H1 (cell line): ENCODE results near the gene P3H2. TPM values are rescaled to one million over a fixed set of nuclear protein-coding genes. Genes with fewer than 3 reads are reported as not detected.

Experiments used
- CTCF ChIA-PET: fragments of 300-600 bp; sonication (Branson Sonifier 250); formaldehyde crosslinking; loops from one replicate; lab custom pipeline; 2021; ENCODE audit not compliant: partially characterized antibody; lab: Charles Lee
- POLR2A ChIA-PET: fragments of 300-600 bp; sonication (Branson Sonifier 250); formaldehyde crosslinking; loops from one replicate; lab custom pipeline; 2021; ENCODE audit warnings: inconsistent platforms; ENCODE audit not compliant: partially characterized antibody; lab: Charles Lee
- DNase-seq, 2 experiments: peaks; one replicate each; pipeline versions ENCODE4 v3.0.0 to v3.0.0-alpha.2; 2010 to 2022; ENCODE audit warnings: low spot score in 2 of 2, low read depth in 1 of 2, mixed read lengths in 1 of 2
- FAIRE-seq: peaks from 2 replicates; lab custom pipeline; 2011; peaks lifted over from hg19 to GRCh38; lab: Jason Lieb, UNC
- H2AFZ ChIP-seq: 2 replicates; pipeline ENCODE4 v1.8.1; 2012; ENCODE audit warnings: low read length, inconsistent platforms
- H2AK5ac ChIP-seq: 2 replicates; pipeline ENCODE4 v1.6.1; 2013; ENCODE audit warnings: low read depth, low read length
- H2BK120ac ChIP-seq: replicated peaks from 2 replicates; pipeline ENCODE3; 2013; ENCODE audit warnings: low read depth, low read length, inconsistent platforms
- H2BK12ac ChIP-seq: 2 replicates; pipeline ENCODE4 v1.6.1; 2013; ENCODE audit warnings: low read depth, low read length
- H2BK15ac ChIP-seq: 2 replicates; pipeline ENCODE4 v1.6.1; 2013; ENCODE audit warnings: low read length
- H2BK20ac ChIP-seq: 2 replicates; pipeline ENCODE4 v1.6.1; 2013; ENCODE audit warnings: low read length
- H2BK5ac ChIP-seq: 2 replicates; pipeline ENCODE4 v1.6.1; 2013; ENCODE audit warnings: low read depth, low read length
- H3K14ac ChIP-seq: 2 replicates; pipeline ENCODE4 v1.6.1; 2013; ENCODE audit warnings: inconsistent platforms; ENCODE audit not compliant: insufficient read length
- H3K18ac ChIP-seq: 2 replicates; pipeline ENCODE4 v1.6.1; 2013; ENCODE audit warnings: low read length; ENCODE audit errors: extremely low read depth
- H3K23ac ChIP-seq: 2 replicates; pipeline ENCODE4 v1.6.1; 2013; ENCODE audit warnings: inconsistent platforms; ENCODE audit not compliant: insufficient read length
- H3K23me2 ChIP-seq: 2 replicates; pipeline ENCODE4 v1.6.1; 2013; ENCODE audit warnings: low read depth, low read length
- H3K27ac ChIP-seq: 2 replicates; pipeline ENCODE4 v1.6.1; 2011; ENCODE audit warnings: low read depth, low read length, inconsistent platforms
- H3K27me3 ChIP-seq, 4 experiments: replicated peaks in 1 of 4; 1 replicate in 1 of 4; 2 replicates in 3 of 4; pipeline versions ENCODE4 v1.6.1 to v1.8.1; 2011 to 2013; ENCODE audit warnings: low read length in 3 of 4, mild to moderate bottlenecking in 3 of 4, inconsistent platforms in 2 of 4, mixed read lengths in 2 of 4, moderate library complexity in 1 of 4; ENCODE audit not compliant: control insufficient read depth in 3 of 4, insufficient read depth in 3 of 4; ENCODE audit errors: extremely low read depth in 1 of 4
- H3K36me3 ChIP-seq, 4 experiments: 2 replicates each; pipeline versions ENCODE4 v1.6.1 to v1.8.1; 2011 to 2013; ENCODE audit warnings: mild to moderate bottlenecking in 4 of 4, low read length in 3 of 4, moderate library complexity in 2 of 4, control low read depth in 1 of 4, inconsistent platforms in 1 of 4; ENCODE audit not compliant: insufficient read depth in 4 of 4, control insufficient read depth in 2 of 4
- H3K4ac ChIP-seq: replicated peaks from 2 replicates; pipeline ENCODE3; 2013; ENCODE audit warnings: low read length, low read depth, mixed read lengths, inconsistent platforms; ENCODE audit not compliant: insufficient read length
- H3K4me1 ChIP-seq, 4 experiments: replicated peaks in 1 of 4; 1 replicate in 1 of 4; 2 replicates in 3 of 4; pipeline versions ENCODE4 v1.6.1 to v1.8.1; 2011 to 2013; ENCODE audit warnings: low read length in 3 of 4, inconsistent platforms in 2 of 4, mixed read lengths in 1 of 4; ENCODE audit not compliant: insufficient read depth in 4 of 4, control insufficient read depth in 3 of 4
- H3K4me2 ChIP-seq, 2 experiments: 2 replicates each; pipeline versions ENCODE4 v1.6.1 to v1.8.1; 2011 to 2013; ENCODE audit warnings: low read depth in 2 of 2, low read length in 2 of 2, control low read depth in 1 of 2, inconsistent platforms in 1 of 2, mild to moderate bottlenecking in 1 of 2; ENCODE audit not compliant: insufficient read depth in 1 of 2
- H3K4me3 ChIP-seq, 4 experiments: fragments of 200-600, 300-600 bp in 1 of 4; sonication (generic), shearing (Covaris generic), sonication (Bioruptor Twin) in 1 of 4; 2 replicates each; pipeline versions ENCODE4 v1.5.1 to v1.8.1; 2011 to 2016; ENCODE audit warnings: low read length in 4 of 4, low read depth in 3 of 4, control low read depth in 2 of 4, inconsistent platforms in 2 of 4, mild to moderate bottlenecking in 2 of 4, mixed read lengths in 1 of 4, moderate library complexity in 1 of 4; ENCODE audit not compliant: insufficient read depth in 2 of 4; ENCODE audit errors: extremely low read depth in 1 of 4
- H3K56ac ChIP-seq: replicated peaks from 2 replicates; pipeline ENCODE3; 2013; ENCODE audit warnings: low read depth, mild to moderate bottlenecking, mixed read lengths, low read length, inconsistent platforms; ENCODE audit not compliant: insufficient read length
- H3K79me1 ChIP-seq: 2 replicates; pipeline ENCODE4 v1.6.1; 2013; ENCODE audit warnings: low read depth, low read length, control low read depth
- H3K79me2 ChIP-seq, 2 experiments: 2 replicates each; pipeline versions ENCODE4 v1.6.1 to v1.8.1; 2012 to 2013; ENCODE audit warnings: low read length in 2 of 2, mild to moderate bottlenecking in 2 of 2, inconsistent platforms in 1 of 2; ENCODE audit not compliant: insufficient read depth in 2 of 2, control insufficient read depth in 1 of 2
- H3K9ac ChIP-seq, 4 experiments: replicated peaks in 1 of 4; 1 replicate in 1 of 4; 2 replicates in 3 of 4; pipeline versions ENCODE4 v1.6.1 to v1.8.1; 2011 to 2013; ENCODE audit warnings: low read depth in 3 of 4, low read length in 3 of 4, control low read depth in 2 of 4, mild to moderate bottlenecking in 2 of 4, moderate library complexity in 2 of 4, inconsistent platforms in 1 of 4; ENCODE audit errors: extremely low read depth in 1 of 4
- H3K9me3 ChIP-seq, 2 experiments: 2 replicates each; pipeline versions ENCODE4 v1.6.1 to v1.8.1; 2012 to 2013; ENCODE audit warnings: mild to moderate bottlenecking in 2 of 2, moderate library complexity in 2 of 2, control low read depth in 1 of 2, inconsistent platforms in 1 of 2, low read depth in 1 of 2, low read length in 1 of 2, mixed read lengths in 1 of 2; ENCODE audit not compliant: insufficient read depth in 2 of 2
- H4K20me1 ChIP-seq, 2 experiments: replicated peaks in 1 of 2; 2 replicates each; pipeline versions ENCODE3 to v1.8.1; 2011 to 2013; ENCODE audit warnings: inconsistent platforms in 2 of 2, low read length in 2 of 2, mild to moderate bottlenecking in 1 of 2; ENCODE audit not compliant: insufficient read depth in 2 of 2, control insufficient read depth in 1 of 2
- H4K5ac ChIP-seq: 2 replicates; pipeline ENCODE4 v1.6.1; 2013; ENCODE audit warnings: low read length, low read depth, mixed read lengths, inconsistent platforms; ENCODE audit not compliant: insufficient read length
- H4K8ac ChIP-seq: 2 replicates; pipeline ENCODE4 v1.8.0; 2013; ENCODE audit warnings: mild to moderate bottlenecking, moderate library complexity, low read length, inconsistent platforms; ENCODE audit not compliant: insufficient read depth; ENCODE audit errors: extremely low read depth
- H4K91ac ChIP-seq: replicated peaks from 2 replicates; pipeline ENCODE3; 2013; ENCODE audit warnings: low read length, mixed read lengths, inconsistent platforms; ENCODE audit not compliant: insufficient read length
- SIRT6 ChIP-seq: IDR thresholded peaks from one replicate; pipeline ENCODE4 v1.7.1; 2012; ENCODE audit warnings: low read length, inconsistent platforms
- SP2 ChIP-seq: IDR thresholded peaks from 2 replicates; pipeline ENCODE4 v1.6.1; 2012; ENCODE audit warnings: mild to moderate bottlenecking, low read length, inconsistent platforms
- TBP ChIP-seq: IDR thresholded peaks from 2 replicates; pipeline ENCODE4 v1.6.1; 2011; ENCODE audit warnings: low read depth, low read length, improper control_type of control experiment
- WGBS, 2 experiments: shearing (Covaris generic) in 1 of 2; methylation state at CpG; one replicate each; pipeline versions ENCODE4 v1.1.6 to v1.1.7; 2013 to 2015; ENCODE audit warnings: low lambda C conversion rate in 2 of 2, mixed read lengths in 2 of 2, inconsistent platforms in 1 of 2, low coverage in 1 of 2, missing lambda C conversion rate in 1 of 2; ENCODE audit not compliant: insufficient replicate concordance in 2 of 2, insufficient coverage in 1 of 2, insufficient read length in 1 of 2; ENCODE audit errors: extremely low coverage in 1 of 2, missing lambda C conversion rate in 1 of 2; 5-methylcytosine and 5-hydroxymethylcytosine counted together
- polyA plus RNA-seq, 7 experiments: library from polyadenylated mRNA; depleted of rRNA in 3 of 7; stranded (reverse) in 5 of 7; unstranded in 2 of 7; fragments of >200 nt in 5 of 7; fragments of 200-250 nt in 2 of 7; gene quantifications; 1 replicate in 5 of 7; 2 replicates in 1 of 7; 4 replicates in 1 of 7; pipeline versions ENCODE4 v1.2.1 to v1.2.3, GENCODE V29; 2011 to 2013; ENCODE audit warnings: missing spikeins in 2 of 7, mixed read lengths in 2 of 7
- total RNA-seq: library from RNA; stranded (reverse); fragmentation: NEBNext Ultra II Directional; extraction: Animal tissue kit (Norgen Biotek cat#: 25700); gene quantifications from 2 replicates; pipeline ENCODE4 v1.2.1, GENCODE V29; 2021

P3H2 gene
- total and polyA plus RNA-seq, 2 of the 8 experiments (the other 6 are each of a cell fraction or from before 2014, with no cell fraction given), result 40.5 to 60.4 TPM

DNA sequence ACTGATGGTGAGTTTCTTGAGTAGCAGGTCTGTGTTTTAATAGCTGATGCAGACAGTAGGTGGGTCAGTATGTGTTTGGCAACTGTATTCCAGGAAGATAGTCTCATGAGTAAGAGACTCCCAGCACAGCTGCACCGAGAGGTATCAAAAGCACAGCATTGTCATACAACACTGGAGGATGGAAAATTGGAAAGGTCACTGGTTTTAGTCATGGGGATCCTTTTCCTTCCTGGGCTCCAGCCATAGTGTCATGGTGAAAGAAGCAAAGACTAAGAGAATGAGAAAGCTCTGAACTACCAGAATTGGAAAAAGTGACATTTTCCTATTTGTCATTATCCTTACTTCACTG lies 61.5 kb downstream of the P3H2 start:
- no peak overlapping the region for H2BK20ac ChIP-seq
- ChIA-PET CTCF (interaction anchor here (1.0 to 1.6 kb wide), 3 partner anchors 26 to 91 kb away, joined by 3 to 6 read pairs (median 5); no protein-coding TSS in a partner anchor), POLR2A (no interaction called here)
- no peak overlapping the region for H3K23ac ChIP-seq
- H3K4me2 ChIP-seq, result no peak overlapping the region
- H3K18ac ChIP-seq, result 0 out of 2 replicates have a peak overlapping the region, but pooled peaks have one; percentile 2
- 94% methylated on average over 1 of the region's 1 CpG; no CpG with 5 or more reads in 1 of the 2 experiments for WGBS, 2 experiments
- peaks cover 0 to 8% (median 6%) of the 10 kb centered on the region in 4 experiments; a peak in 3 of 7 replicates for H3K4me1 ChIP-seq
- H2AK5ac ChIP-seq, result no peak overlapping the region
- no peak overlapping the region for H3K56ac ChIP-seq
- H3K27ac ChIP-seq, result no peak overlapping the region
- H3K4me3 ChIP-seq, result no peak overlapping the region
- H3K14ac ChIP-seq, result no peak overlapping the region
- H3K23me2 ChIP-seq, result no peaks in the 10 kb centered on the region
- H3K36me3 ChIP-seq, result no peaks in the 10 kb centered on the region
- H2BK120ac ChIP-seq, result no peak overlapping the region
- H2BK12ac ChIP-seq, result no peak overlapping the region
- H3K79me2 ChIP-seq, result peaks cover 0 to 16% of the 10 kb centered on the region in 2 experiments; a peak in 2 of 4 replicates
- no peak overlapping the region for H4K8ac ChIP-seq
- no peak overlapping the region for H4K91ac ChIP-seq
- H4K20me1 ChIP-seq, result no peaks in the 10 kb centered on the region
- DNase-seq (no peak), FAIRE-seq (no peak)
- H3K27me3 ChIP-seq, result no peaks in the 10 kb centered on the region
- no peak overlapping the region for H4K5ac ChIP-seq
- no peak overlapping the region for H2BK5ac ChIP-seq
- H2AFZ ChIP-seq, result no peak overlapping the region
- no peaks in the 10 kb centered on the region for H3K79me1 ChIP-seq
- H2BK15ac ChIP-seq, result no peak overlapping the region
- no peak overlapping the region for H3K4ac ChIP-seq
- no peak for TF ChIP-seq SP2
- no peak for TF ChIP-seq SIRT6
- no peak for TF ChIP-seq TBP
- no peak overlapping the region for H3K9ac ChIP-seq
- H3K9me3 ChIP-seq, result no peaks in the 10 kb centered on the region
